HG03342 (cell line): ENCODE data around the gene SLIT3.
A peak's percentile ranks its signal among the peaks of the same experiment; 100 is the strongest.

ENCODE experiments used
- ATAC-seq: cut with Tn5 transposase; IDR thresholded peaks from one replicate; pipeline ENCODE4 v1.9.1; 2021; ENCODE audit warnings: mild to moderate bottlenecking, moderate library complexity; ENCODE audit not compliant: unreplicated experiment

The SLIT3 gene

DNA sequence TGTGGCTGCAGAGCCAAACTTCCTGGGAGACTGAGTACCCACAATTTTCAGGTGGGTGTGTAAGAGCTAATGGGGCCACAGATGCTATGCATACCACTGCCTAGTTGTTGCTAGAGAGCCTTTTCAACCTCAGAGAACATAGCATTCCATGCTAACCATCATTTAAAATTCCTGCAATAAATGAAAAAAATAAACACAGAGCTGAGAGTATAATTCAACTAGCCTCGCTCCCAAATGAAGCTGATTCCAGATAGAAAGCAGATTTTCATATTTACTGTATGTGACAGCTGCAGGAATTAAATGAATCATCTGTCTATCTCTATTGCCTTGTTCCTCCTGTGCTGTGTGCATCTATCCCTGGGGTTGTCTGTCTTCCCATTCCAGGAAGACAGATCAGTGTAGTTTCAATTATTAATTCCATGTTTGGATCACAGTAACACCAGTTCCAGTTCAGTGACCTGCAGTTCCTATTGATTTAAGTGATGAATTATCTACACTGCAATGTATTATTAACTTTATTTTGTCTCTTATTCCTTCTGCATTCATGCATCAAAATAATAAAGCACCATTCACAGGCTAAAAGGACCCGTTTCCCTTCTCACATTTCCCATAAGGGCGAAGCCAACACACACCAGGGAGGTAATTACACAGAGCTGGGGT lies 324.5 kb downstream of the SLIT3 start:
- ATAC-seq = no peak

DNA sequence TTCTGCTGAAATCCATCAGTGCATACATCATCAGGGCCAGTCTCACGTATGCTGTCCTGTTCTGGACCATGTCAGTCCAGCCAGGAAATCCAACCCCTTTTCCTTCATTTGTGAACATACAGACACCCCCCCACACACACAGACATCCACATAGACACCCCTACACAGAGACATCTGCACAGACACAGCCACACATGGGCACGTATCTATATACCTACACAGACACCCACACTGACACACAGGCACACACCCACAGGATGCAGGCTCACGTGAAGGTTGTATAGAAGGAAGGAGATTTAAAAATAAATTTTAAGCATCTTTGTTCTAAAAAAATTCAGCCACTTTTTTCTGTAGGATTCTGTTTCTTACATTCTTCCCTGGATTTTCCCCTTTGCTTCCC lies 325.6 kb downstream of the SLIT3 start:
- ATAC-seq = no peak

DNA sequence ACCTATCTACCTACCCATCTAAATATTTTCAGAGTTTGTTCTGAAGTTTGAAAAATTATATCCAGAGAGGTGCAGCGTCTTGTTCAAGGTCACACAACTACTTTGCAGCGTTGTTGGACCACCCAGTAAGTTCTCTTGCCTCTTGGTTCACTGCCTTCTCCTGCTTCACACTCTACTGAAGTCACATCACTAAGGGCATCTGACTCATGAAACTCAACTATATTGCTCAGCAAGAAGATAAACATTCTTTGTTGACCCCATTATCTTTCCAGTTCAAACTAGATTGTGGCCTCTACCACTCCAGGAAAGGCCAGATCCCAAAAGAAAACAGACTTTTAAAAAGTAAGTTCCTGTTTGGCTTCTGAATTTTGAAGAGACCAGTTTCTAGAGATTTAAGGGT lies 326.9 kb downstream of the SLIT3 start:
- ATAC-seq = no peak

DNA sequence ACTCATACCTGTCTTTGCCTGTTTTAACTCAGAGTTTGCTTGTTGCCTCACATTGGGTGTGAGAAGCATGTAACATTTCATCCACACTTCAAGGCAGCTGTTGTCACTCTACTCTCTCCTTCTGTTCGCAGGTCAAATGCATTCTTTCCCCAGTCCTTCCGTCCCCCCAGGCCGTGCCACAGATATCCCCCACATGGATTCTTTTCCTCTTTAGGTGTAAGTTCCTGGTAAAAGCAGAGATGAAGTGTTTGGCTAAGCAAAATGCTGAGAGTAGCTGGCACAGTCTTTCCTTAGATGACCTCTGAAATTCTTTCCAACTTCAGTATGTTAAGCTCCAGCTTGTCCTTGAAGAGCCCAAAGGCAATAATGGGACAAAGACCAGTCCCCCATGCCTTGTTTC lies 328.2 kb downstream of the SLIT3 start:
- no peak for ATAC-seq

DNA sequence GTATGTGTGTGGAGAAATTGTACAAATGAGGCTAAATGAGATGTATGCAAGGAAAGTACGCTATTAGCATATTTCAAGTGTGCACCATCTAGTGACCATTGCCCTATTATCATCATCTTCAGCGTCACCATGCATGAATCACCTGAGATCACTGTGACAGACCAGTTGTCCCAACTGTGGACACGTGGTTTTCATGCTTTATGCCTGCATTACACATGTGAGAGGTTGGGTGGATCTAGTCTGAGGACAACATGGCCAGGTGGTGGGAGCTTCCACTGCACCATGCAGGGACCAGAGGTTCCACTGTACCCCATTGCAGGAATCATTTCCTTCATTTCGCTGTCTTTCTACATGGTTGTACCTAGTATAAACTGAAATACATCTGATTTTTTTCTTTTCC lies 329.8 kb downstream of the SLIT3 start:
- no peak for ATAC-seq

DNA sequence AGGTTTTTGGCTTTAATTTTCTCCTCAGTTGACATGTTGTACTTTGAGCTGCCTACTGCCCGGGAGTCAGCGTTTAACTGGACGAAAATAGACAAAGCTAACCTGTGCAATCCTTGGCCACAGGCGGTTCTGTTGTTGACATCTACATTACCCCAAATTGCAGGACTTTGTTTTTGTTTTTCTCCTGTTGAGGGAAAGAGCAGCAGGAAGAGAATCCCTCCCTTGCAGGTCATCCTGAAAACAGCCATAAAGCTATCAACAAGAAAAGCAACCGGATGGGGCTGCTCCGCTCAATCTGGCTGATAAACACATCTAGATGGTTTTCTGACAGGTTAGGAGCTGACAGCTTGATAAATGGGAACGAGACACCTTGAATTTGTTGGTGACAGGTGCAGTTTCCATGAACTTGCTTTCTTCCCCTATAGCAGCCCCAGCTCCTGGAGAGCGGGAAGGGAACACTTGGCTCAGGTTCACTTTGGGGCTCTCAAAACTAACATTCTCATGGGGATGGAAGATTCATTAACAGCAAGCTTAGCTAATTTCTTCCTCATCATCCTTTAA lies 331.5 kb downstream of the SLIT3 start:
- ATAC-seq = no peak

DNA sequence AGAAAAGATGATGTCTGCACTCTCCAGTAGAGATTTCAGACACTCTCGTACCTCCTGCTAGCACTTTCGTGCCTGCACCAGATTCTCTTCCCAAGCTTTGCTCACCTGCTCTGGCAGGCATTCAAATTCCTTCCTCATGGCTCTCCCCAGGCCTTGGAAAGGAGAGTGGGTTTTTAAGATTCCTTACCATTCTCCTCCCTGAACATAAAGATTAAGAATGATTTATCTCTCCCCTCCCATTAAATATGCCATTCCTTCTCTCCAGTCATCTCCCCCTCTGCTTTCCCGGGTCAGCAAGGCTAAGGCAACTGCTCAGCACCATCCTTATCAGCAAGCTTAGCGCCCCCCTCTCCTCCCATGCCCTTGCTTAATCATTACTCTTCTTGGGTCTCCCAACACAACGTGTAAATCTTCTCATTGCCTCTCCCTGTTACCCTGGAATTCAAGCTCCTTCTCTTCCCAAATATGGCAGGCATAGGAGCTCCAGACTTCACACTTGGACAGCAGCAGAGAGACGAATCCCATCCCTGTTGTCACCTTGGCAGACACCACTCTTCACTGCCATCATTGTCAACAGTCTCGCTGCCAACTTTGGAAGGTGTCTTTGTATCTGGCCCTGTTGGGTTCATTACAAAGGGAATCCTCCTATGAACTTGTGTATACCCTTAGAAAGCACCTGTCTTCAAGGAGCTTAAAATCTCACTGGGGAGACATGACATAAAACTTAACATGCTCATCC lies 332.9 kb downstream of the SLIT3 start:
- ATAC-seq = no peak

DNA sequence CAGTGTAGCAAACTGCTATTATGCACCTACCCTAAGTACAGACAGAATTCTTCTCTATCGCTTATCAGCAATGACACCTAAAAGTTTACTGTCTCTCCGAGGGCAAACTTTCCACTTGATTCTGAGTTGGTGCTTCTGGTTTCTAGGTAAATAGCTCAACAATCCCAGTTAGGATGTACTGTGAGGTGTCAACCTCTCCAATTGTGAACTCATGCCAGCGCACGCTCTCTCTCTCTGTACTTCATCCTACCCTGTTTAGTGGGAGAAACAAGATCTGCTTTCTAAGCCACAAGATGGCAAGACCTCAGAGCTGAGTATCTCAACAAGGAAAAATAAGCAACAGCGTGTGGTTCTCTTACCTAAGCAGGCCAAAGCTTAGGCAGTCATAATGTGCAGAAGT lies 335.3 kb downstream of the SLIT3 start:
- no peak for ATAC-seq

DNA sequence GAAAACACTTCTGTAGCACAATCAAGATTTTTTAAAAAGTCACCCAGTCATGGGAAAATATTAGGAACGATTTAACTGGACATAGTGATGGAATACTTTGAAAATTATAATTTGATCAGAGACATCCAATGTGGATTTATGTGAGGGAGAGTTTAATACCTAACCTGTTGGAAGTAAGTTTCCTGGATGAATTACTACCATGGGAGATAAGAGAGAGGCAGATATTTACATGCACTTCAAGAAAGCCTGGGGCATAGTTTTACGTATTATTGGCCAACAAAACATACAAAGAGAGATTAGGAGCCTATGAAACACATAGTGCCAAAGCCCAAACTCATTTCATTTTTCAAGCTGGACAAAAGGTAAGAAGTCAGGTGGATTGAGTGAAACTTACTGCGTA lies 336.8 kb downstream of the SLIT3 start:
- ATAC-seq = no peak

DNA sequence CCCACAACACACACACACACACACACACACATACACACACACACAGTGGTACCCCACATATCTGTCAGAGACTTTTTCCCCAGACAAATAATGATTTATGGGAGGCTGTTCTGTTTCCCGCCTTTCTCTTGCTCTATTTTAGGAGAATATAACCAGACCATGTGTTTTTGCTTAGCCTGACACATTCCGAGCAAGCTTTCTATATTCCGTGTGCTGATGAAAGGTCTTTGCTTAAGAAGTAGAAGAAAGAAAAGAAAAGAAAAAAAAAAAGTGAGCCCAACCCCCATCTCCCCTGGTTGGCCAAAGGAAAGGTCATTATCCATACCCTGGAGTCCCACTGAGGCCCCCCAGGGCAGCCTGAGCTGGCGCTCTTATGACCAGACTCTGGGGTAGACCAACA lies 338.6 kb downstream of the SLIT3 start:
- no peak for ATAC-seq

DNA sequence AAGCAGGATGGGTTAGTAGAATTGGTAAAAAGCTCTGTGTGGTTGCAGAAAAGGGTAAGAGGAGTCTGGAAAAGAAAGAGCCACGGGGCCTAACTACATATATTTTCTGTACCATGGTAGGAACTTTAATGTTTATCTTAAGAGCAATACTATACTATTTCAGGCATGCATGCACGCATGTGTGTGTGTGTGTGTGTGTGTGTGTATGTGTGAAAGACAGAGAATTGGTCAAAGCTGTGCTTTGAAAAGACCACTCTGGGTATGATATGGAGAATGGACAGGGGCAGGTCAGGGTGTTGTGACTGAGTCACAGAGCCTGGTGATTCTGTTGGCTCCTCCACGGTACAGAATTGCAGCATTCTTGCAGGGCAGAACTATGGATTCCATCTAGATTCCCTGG lies 339.3 kb downstream of the SLIT3 start:
- no peak for ATAC-seq

DNA sequence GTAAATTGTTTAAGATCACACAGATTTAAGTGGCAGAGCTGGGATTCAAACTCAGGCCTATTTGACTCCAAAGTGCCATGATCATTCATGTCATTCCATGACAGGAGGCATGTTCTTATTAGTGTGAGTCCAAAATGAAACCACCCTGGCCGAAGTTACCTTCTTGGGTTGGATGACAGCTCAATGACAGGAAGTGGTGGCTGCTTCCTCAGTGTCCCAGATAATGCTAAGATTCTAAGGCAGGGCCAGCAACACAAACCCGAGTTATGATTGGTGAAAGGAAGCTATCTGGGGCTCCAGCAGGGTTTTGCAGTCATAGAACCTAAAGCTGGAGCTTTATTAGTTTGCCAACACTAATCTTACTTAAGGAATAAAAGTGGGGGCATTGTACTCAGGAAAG lies 340.4 kb downstream of the SLIT3 start:
- no peak for ATAC-seq

DNA sequence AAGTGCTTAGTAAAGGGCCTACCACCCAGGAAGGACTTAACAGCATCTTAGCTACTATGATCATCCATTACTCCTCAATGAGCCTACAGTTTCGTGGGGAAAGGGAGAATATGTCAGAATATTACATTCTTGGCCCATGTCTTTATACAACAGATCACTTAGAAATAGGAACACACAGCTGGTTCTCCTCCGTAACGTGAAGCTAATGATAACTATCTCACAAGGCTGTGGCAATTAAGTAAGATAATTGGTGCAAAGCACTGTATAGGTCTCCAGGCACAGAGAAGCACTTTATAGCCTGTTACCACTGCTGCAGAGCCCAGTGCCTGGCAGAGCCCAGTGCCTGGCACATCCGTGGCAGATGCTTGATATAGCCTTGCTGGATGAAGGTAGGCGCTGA lies 347.6 kb downstream of the SLIT3 start:
- no peak for ATAC-seq

DNA sequence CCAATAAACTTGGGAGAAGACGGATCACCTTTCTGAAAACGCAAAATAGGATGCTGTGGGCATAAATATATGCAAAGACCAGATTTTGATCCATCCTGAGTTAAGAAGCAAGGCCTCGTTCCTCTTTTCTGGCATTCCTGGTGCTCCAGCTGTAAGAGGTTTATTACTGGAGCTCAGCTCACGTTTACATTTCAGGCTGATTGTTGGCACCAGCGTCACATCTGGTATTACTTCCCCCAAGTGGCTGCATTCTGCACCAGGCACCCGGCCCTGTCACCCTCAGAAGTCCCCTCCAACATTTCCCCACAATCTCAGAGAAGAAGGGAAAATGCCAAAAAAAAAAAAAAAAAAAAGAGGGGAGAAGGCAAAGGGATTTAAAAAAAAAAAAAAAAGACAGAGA lies 348.7 kb downstream of the SLIT3 start:
- no peak for ATAC-seq

DNA sequence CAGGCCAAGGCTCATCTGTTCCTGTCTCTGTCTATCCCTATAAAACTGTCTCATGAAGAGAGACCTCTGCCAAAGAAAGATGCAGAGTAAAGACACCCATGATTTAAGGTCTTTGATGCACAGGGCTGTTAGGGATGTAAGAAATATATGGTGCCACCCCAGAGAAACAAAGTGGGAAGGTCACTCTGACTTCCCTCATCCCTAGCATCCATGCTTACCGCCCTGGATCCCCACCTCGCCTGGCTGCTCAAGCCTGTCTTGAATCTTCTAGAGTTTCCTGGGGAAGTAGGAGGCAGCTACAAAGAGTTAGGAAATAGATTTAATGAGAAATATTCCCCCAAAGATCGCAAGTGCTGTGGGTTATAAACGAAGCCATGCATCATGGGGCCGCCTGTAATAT lies 349.2 kb downstream of the SLIT3 start:
- no peak for ATAC-seq

DNA sequence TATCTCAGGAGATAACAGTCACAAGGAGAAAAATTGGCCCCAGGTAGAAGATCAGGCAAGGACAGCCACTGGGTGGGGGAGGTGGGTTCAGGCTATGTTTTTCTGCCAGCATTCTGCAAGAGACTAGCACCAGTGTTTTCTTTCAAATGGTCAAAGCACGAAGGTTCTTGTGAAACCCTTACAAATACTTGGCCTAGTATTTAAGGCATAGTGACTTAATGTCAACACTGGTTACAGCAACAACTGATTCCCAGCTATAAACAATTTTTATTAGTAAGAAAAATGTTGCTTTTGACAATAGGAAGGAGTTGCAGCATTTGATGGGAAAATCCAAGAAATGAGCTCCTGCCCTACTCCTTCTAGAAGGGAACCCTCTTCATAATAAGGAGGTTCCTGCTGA lies 349.6 kb downstream of the SLIT3 start:
- ATAC-seq = no peak

DNA sequence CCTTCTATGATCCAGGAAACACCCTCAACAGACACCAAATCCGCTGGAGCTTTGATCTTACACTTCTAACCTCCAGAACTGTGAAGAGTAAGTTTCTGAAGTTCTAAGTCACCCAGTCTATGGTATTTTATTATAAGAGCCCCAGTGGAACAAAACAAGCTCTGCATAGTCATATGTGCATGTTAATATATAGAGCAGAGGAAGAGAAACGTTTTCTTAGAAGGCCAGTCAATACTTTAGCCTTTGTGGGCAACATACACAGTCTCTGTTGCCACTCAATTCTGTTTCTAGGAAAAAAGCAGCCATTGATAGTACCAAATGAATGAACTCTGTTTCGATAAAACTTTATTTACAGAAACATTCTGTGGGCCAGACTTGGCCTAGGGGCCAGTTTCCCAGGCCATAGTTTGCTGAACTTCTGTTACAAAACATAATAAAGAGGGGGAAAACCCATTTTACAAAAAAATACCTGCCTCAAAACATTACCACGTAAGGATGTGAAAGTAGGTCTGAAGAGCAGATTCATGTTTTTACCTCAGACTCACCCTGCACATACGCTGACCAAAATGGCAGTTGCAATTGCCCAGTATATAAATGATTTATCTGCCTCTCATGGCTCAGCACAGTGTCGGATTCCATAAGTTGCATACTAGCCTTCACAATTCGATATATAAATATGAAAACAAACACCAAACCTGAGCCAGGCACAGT lies 350.5 kb downstream of the SLIT3 start:
- ATAC-seq = no peak

DNA sequence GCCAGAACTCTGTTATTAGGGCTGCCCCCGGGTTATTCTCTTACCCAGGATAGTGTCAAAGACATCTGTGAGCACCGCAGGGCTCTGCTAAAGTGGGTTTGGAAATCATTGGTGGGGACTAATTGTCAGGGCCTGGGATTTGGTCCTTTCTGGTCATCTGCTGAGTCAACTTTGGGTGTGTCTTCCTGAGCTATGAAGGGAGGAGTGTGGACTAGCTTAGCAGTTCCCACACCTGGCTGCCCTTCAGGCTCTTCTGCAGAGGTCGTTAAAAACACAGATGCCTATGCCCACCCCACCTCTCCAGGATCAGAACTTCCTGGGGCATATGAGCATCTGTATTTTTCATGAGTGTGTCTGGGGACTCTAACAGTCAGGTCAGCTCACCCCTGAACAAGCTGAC lies 352.2 kb downstream of the SLIT3 start:
- ATAC-seq = no peak

DNA sequence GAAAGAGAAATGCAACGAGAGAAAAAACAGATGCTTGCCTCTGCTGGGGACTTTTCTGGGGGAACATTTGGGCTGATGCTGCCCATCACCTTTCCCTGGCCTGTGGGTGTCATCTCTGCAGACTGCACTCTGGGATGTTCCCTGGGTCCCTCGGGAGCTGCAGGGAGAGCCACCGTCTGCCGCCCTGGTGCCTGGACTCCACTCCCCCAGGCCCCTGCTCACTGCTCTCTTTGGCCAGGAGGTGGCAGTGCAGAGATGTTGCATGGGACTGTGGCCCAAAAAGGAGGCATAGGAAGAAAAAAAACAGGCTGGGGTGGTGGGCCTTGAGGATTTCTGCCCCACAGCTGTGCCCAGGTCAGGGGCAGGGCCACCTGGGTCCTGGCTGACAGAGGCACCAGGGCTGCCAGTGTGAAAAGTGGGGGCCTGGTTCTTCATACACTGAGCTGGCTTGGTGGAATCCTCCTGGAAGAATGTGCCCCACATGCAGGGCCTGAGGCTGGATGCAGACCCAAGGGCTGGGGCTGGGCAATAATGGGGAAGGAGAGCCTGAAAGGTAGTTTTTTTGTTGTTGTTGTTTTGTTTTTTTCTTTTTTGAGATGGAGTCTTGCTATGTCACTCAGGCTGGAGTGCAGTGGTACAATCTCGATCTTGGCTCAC lies 353.6 kb downstream of the SLIT3 start:
- peak; percentile 73 for ATAC-seq

DNA sequence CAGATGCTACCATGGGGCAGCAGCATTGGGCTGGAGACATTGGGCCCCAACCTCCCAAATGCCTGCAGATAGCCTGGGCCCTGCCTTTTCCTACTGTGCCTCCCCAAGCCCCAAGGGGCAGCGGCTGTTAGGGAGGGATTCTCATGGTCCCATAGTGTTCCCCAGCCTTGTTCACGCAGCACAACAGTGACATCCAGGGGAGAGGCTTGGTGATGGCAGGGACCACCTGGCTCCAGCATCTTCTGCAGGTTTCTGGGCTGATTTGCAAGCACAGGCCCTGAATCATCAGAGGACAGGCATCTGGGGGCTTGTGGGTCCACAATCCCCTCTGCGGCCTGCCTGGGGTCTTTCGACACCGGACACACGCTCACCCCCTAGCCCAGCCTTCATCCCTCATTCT lies 354.6 kb downstream of the SLIT3 start:
- no peak for ATAC-seq

DNA sequence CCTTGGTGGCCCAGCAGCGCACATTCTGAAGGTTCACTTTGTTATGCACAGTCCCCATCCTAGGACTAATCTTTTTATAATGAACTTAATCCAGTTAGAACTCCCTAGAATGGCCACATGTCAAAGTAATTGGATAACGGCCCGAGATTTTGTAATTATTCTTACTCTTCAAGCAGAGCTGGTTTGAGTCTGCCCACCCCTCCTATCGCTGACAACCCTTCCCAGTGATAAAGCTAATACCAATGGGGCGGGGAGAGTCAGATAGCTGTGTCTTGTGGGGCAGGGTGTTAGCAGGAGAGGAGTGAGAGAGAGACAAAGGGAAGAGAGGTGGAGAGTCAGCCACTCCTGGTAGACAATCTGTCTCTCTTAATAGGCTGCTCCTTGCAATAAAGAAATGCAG lies 356.9 kb downstream of the SLIT3 start:
- ATAC-seq = no peak
